GM19035 (cell line): Measurements from ENCODE around the gene SPATA3.
"Not testable (repeated sequence)": the region's sequence is repeated elsewhere in the genome, so short reads cannot be mapped to it uniquely, and the experiment has no call there.

Source experiments
- ATAC-seq: cut with Tn5 transposase; IDR thresholded peaks from one replicate; pipeline ENCODE4 v1.9.1; 2021; ENCODE audit not compliant: unreplicated experiment

The SPATA3 gene

GRCh38 chr2:230991598-230991997 lies 4.3 kb upstream of the SPATA3 start:
- no peak for ATAC-seq

GRCh38 chr2:230996661-230997060 lies 740 bp downstream of the SPATA3 start:
- no peak for ATAC-seq

GRCh38 chr2:230998882-230999281 lies 3.0 kb downstream of the SPATA3 start:
- ATAC-seq: no peak

- no peak for ATAC-seq
These were observed 3.6 kb downstream of the SPATA3 start for GRCh38 chr2:230999477-230999876.

GRCh38 chr2:231000211-231000904 lies 4.4 kb downstream of the SPATA3 start:
- ATAC-seq: no peak

GRCh38 chr2:231001036-231001435 lies 5.1 kb downstream of the SPATA3 start:
- ATAC-seq: no peak

GRCh38 chr2:231001921-231002320 lies 6.0 kb downstream of the SPATA3 start:
- ATAC-seq: no peak

GRCh38 chr2:231002641-231003040 lies 6.7 kb downstream of the SPATA3 start:
- ATAC-seq: no peak

- no peak for ATAC-seq
These were observed 7.3 kb downstream of the SPATA3 start for GRCh38 chr2:231003186-231003585.

GRCh38 chr2:231004930-231005329 lies 9.0 kb downstream of the SPATA3 start:
- ATAC-seq: not testable (repeated sequence)

- ATAC-seq: no peak
These were observed 11.6 kb downstream of the SPATA3 start for GRCh38 chr2:231007286-231008098.

GRCh38 chr2:231008131-231008530 lies 12.2 kb downstream of the SPATA3 start:
- ATAC-seq: no peak

GRCh38 chr2:231009236-231009919 lies 13.5 kb downstream of the SPATA3 start:
- ATAC-seq: no peak

GRCh38 chr2:231010201-231010730 lies 14.3 kb downstream of the SPATA3 start:
- no peak for ATAC-seq

- ATAC-seq: no peak
These were observed 15.6 kb downstream of the SPATA3 start for GRCh38 chr2:231011526-231011925.

- no peak for ATAC-seq
These were observed 16.5 kb downstream of the SPATA3 start for GRCh38 chr2:231012463-231012862.

- no peak for ATAC-seq
These were observed 17.9 kb downstream of the SPATA3 start for GRCh38 chr2:231013820-231014219.

- no peak for ATAC-seq
These were observed 19.6 kb downstream of the SPATA3 start for GRCh38 chr2:231015478-231015877.

GRCh38 chr2:231015926-231016325 lies 20.0 kb downstream of the SPATA3 start:
- no peak for ATAC-seq

GRCh38 chr2:231016566-231017230 lies 20.8 kb downstream of the SPATA3 start:
- ATAC-seq: no peak

GRCh38 chr2:231017231-231017598 lies 21.3 kb downstream of the SPATA3 start:
- ATAC-seq: no peak
